ENCODE data around the gene AURKB. TPM values are rescaled to one million over a fixed set of nuclear protein-coding genes. Genes with fewer than 3 reads are reported as not detected.

AURKB gene
- total RNA-seq, 2 donors from 2014 or later: 90.5 to 122 TPM

GRCh38 chr17:8161289-8162232 is 48.8 kb downstream of the AURKB start:
- no peak overlapping the region for H3K27ac ChIP-seq (ENCODE audit: low read depth, low read length)
- H3K4me3 ChIP-seq (ENCODE audit: low read length): peak overlapping the region; percentile 93
- peaks cover 31% of the 10 kb centered on the region for H3K36me3 Mint-ChIP-seq (ENCODE audit: low read depth)
- peak overlapping the region; percentile 77 for H3K4me3 Mint-ChIP-seq
- peaks cover 27% of the 10 kb centered on the region for H3K36me3 ChIP-seq (ENCODE audit: control insufficient read depth, insufficient read depth, low read length)
- H3K27me3 Mint-ChIP-seq (ENCODE audit: insufficient read depth): no peaks in the 10 kb centered on the region
- H3K27ac Mint-ChIP-seq: peak overlapping the region; percentile 64
- H3K9ac ChIP-seq (ENCODE audit: extremely low read depth, low read length, poor library complexity, severe bottlenecking): peak overlapping the region; percentile 81
- 85 to 91% methylated on average over 10 to 18 of the region's 19 CpGs for WGBS, 2 experiments (ENCODE audit: insufficient coverage in 1 of 2, insufficient read length in 1 of 2)
- H3K27me3 ChIP-seq (ENCODE audit: control insufficient read depth, insufficient read depth, low read length, poor library complexity, severe bottlenecking): no peaks in the 10 kb centered on the region
- H3K4me1 ChIP-seq (ENCODE audit: control insufficient read depth, insufficient read depth, low read length): peaks cover 15% of the 10 kb centered on the region
- no peaks in the 10 kb centered on the region for H3K9me3 ChIP-seq (ENCODE audit: control insufficient read depth, low read length)
- peak; percentile 10 for TF ChIP-seq CTCF (conservative IDR thresholded peaks at IDR 0.05)
- DNase-seq: no peak
- H3K4me1 Mint-ChIP-seq: peaks cover 36% of the 10 kb centered on the region
- H3K9me3 Mint-ChIP-seq: no peaks in the 10 kb centered on the region

- H3K27me3 Mint-ChIP-seq (ENCODE audit: insufficient read depth): no peaks in the 10 kb centered on the region
- no peak for TF ChIP-seq CTCF (conservative IDR thresholded peaks at IDR 0.05)
- no peak overlapping the region for H3K9ac ChIP-seq (ENCODE audit: extremely low read depth, low read length, poor library complexity, severe bottlenecking)
- H3K4me1 ChIP-seq (ENCODE audit: control insufficient read depth, insufficient read depth, low read length): peaks cover 17% of the 10 kb centered on the region
- H3K27me3 ChIP-seq (ENCODE audit: control insufficient read depth, insufficient read depth, low read length, poor library complexity, severe bottlenecking): no peaks in the 10 kb centered on the region
- H3K9me3 Mint-ChIP-seq: no peaks in the 10 kb centered on the region
- H3K4me3 ChIP-seq (ENCODE audit: low read length): peak overlapping the region; percentile 93
- H3K27ac ChIP-seq (ENCODE audit: low read depth, low read length): no peak overlapping the region
- peak; percentile 35 for DNase-seq
- no peak overlapping the region for H3K27ac Mint-ChIP-seq
- peak overlapping the region; percentile 77 for H3K4me3 Mint-ChIP-seq
- WGBS, 2 experiments (ENCODE audit: insufficient coverage in 1 of 2, insufficient read length in 1 of 2): 63 to 83% methylated on average over 2 to 5 of the region's 5 CpGs
- H3K4me1 Mint-ChIP-seq: peaks cover 34% of the 10 kb centered on the region
- peaks cover 31% of the 10 kb centered on the region for H3K36me3 Mint-ChIP-seq (ENCODE audit: low read depth)
- no peaks in the 10 kb centered on the region for H3K9me3 ChIP-seq (ENCODE audit: control insufficient read depth, low read length)
- H3K36me3 ChIP-seq (ENCODE audit: control insufficient read depth, insufficient read depth, low read length): peaks cover 27% of the 10 kb centered on the region
Observed at GRCh38 chr17:8160741-8161221, 49.6 kb downstream of the AURKB start.

GRCh38 chr17:8160224-8160577 is 50.2 kb downstream of the AURKB start:
- Histone ChIP-seq H3K9ac (ENCODE audit: extremely low read depth, low read length, poor library complexity, severe bottlenecking) (no peak overlapping the region), H3K36me3 (ENCODE audit: control insufficient read depth, insufficient read depth, low read length) (peaks cover 27% of the 10 kb centered on the region), H3K27me3 (ENCODE audit: control insufficient read depth, insufficient read depth, low read length, poor library complexity, severe bottlenecking) (no peaks in the 10 kb centered on the region), H3K9me3 (ENCODE audit: control insufficient read depth, low read length) (no peaks in the 10 kb centered on the region), H3K27ac (ENCODE audit: low read depth, low read length) (no peak overlapping the region), H3K4me1 (ENCODE audit: control insufficient read depth, insufficient read depth, low read length) (peaks cover 21% of the 10 kb centered on the region), H3K4me3 (ENCODE audit: low read length) (no peak overlapping the region)
- Mint-ChIP-seq H3K4me3 (peak overlapping the region; percentile 77), H3K36me3 (ENCODE audit: low read depth) (peaks cover 31% of the 10 kb centered on the region), H3K27ac (no peak overlapping the region), H3K9me3 (no peaks in the 10 kb centered on the region), H3K27me3 (ENCODE audit: insufficient read depth) (no peaks in the 10 kb centered on the region), H3K4me1 (peaks cover 34% of the 10 kb centered on the region)
- WGBS, 2 experiments (ENCODE audit: insufficient coverage in 1 of 2, insufficient read length in 1 of 2): 84 to 100% methylated on average over 2 to 4 of the region's 4 CpGs
- peak; percentile 36 for DNase-seq
- TF ChIP-seq CTCF (conservative IDR thresholded peaks at IDR 0.05): no peak
